Panc1 (cell line): ENCODE results near the gene GRIN3B. TPM values are rescaled to one million over a fixed set of nuclear protein-coding genes. Genes with fewer than 3 reads are reported as not detected.
A peak's percentile ranks its signal among the peaks of the same experiment; 100 is the strongest.

ENCODE experiments used
- ATAC-seq: fragments of 200-7000 bp; cut with Tn5 transposase; 2 replicates; pipeline ENCODE4 v1.9.1; 2020; ENCODE audit warnings: mild to moderate bottlenecking, moderate library complexity
- BruUV-seq: library from RNA; stranded (reverse); fragments of 400-500 nt; replicated peaks from 2 replicates; lab custom pipeline; 2021; lab: Mats Ljungman, UMichigan
- CTCF ChIA-PET: fragments of 300-600 bp; sonication (Branson Sonifier 250); formaldehyde crosslinking; loops from one replicate; lab custom pipeline; 2022; ENCODE audit warnings: antibody characterized with exemption; lab: Charles Lee
- POLR2A ChIA-PET: fragments of 300-600 bp; sonication (Branson Sonifier 250); formaldehyde crosslinking; loops from one replicate; lab custom pipeline; 2022; ENCODE audit warnings: antibody characterized with exemption; lab: Charles Lee
- DNase-seq: peaks from one replicate; pipeline ENCODE4 v3.0.0-alpha.2; 2010; ENCODE audit warnings: low read depth, low spot score
- H3K27ac ChIP-seq: 2 replicates; pipeline ENCODE4 v1.5.1; 2011; ENCODE audit warnings: mild to moderate bottlenecking, low read length, inconsistent platforms
- H3K27me3 ChIP-seq: fragments of 200-500 bp; sonication (Bioruptor generic); 2 replicates; pipeline ENCODE4 v1.6.0; 2014; ENCODE audit warnings: low read length, inconsistent platforms; ENCODE audit not compliant: control insufficient read depth, insufficient read depth
- H3K36me3 ChIP-seq: fragments of 200-500 bp; sonication (Bioruptor generic); 2 replicates; pipeline ENCODE4 v1.5.1; 2014; ENCODE audit warnings: inconsistent platforms, mild to moderate bottlenecking, low read length, moderate library complexity; ENCODE audit not compliant: control insufficient read depth, insufficient read depth
- H3K4me1 ChIP-seq: 2 replicates; pipeline ENCODE4 v1.5.1; 2011; ENCODE audit warnings: inconsistent platforms, mild to moderate bottlenecking, low read length, moderate library complexity; ENCODE audit not compliant: control insufficient read depth, insufficient read depth
- H3K4me3 ChIP-seq, 2 experiments: 2 replicates each; pipeline ENCODE4 v1.5.1; 2011 to 2012; ENCODE audit warnings: low read depth in 2 of 2, low read length in 2 of 2, mild to moderate bottlenecking in 2 of 2, inconsistent platforms in 1 of 2, moderate library complexity in 1 of 2
- H3K9me3 ChIP-seq: fragments of 200-500 bp; sonication (Bioruptor generic); 2 replicates; pipeline ENCODE4 v1.5.1; 2014; ENCODE audit warnings: low read depth, mild to moderate bottlenecking, inconsistent platforms, low read length, moderate library complexity; ENCODE audit not compliant: control insufficient read depth, insufficient read depth
- POLR2AphosphoS5 ChIP-seq: IDR thresholded peaks from 2 replicates; pipeline ENCODE4 v1.6.1; 2012; ENCODE audit warnings: mild to moderate bottlenecking, low read depth, low read length, moderate library complexity
- SIN3A ChIP-seq: IDR thresholded peaks from 2 replicates; pipeline ENCODE4 v1.6.1; 2012; ENCODE audit warnings: low read depth, mild to moderate bottlenecking, low read length, moderate library complexity, borderline replicate concordance; ENCODE audit not compliant: insufficient read depth
- TCF7L2 ChIP-seq: IDR thresholded peaks from 2 replicates; pipeline ENCODE4 v1.6.1; 2011; ENCODE audit warnings: mild to moderate bottlenecking, low read depth, low read length, inconsistent platforms
- in situ Hi-C: cut with HindIII; loops from 2 replicates; pipeline ENCODE4 v1.10.0; 2016; ENCODE audit warnings: low sequenced_read_pairs, low pct_unique_long_range_greater_than_20kb
- intact Hi-C: fragments of 100-400 bp; cut with micrococcal nuclease; formaldehyde crosslinking; loops from one replicate; pipeline ENCODE4 v1.10.0; 2022; ENCODE audit not compliant: unreplicated experiment
- total RNA-seq: library from RNA; stranded (reverse); gene quantifications from one replicate; pipeline ENCODE4 v1.2.1, GENCODE V29; 2021; ENCODE audit not compliant: unreplicated experiment
- TF ChIP-seq, protein P1 (sequence below), 2 experiments: IDR thresholded peaks; 2 replicates each; pipeline ENCODE4 v1.6.1; 2011 to 2012; ENCODE audit warnings: low read depth in 2 of 2, control low read depth in 1 of 2, low read length in 1 of 2, mild to moderate bottlenecking in 1 of 2, moderate library complexity in 1 of 2; ENCODE audit not compliant: insufficient read depth in 1 of 2
- TF ChIP-seq, protein P2 (sequence below): fragments of 450-650 bp; IDR thresholded peaks from 2 replicates; pipeline ENCODE4 v1.5.1; 2017; ENCODE audit warnings: mild to moderate bottlenecking

GRIN3B gene
- total RNA-seq, 1 experiment from 2014 or later: 4.6 TPM

DNA sequence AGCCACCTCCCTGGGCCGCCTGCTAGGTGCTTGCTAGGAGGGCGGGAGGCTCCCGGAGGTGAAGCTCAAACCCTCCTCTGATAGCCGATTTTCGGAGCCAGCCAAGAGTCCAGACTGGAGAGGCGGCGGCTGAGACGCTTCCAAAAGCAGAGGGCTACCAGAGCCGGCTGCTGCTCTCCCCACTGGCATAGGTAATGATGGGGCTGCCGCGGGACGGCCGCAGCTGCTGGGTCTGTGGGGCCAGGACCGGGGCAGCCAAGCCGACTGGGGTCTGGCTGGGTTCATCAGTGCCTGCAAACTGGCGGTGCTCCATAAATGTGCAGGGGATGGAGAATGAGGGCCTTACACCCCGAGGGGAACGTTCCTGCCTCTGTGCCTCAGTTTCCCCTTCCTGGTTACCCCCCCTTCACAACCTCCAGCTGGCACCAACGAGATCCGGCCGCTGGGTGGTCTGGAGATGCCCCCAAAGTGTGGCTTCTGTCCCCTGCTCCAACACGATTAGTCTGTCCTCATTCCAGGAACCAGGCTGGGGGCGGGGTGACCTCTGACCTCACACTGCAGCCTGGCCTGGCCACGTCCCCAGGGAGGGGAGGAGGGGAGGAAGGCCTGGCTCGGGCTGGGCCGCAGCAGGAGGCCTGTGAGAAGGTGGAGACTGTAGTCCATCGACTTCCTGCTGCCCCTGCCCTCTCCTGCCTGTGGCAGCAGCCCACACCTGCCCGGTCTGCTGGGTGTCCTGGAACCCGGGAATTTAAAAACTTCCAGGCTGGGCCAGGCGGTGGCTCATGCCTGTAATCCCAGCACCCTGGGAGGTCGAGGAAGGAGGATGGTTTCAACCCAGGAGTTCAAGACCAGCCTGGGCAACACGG lies 19.9 kb upstream of the GRIN3B start:
- intact Hi-C loops (no loop called here), in situ Hi-C loops (no loop called here)
- no peaks in the 10 kb centered on the region for H3K9me3 ChIP-seq
- TF ChIP-seq SIN3A (no peak), POLR2AphosphoS5 (no peak), TCF7L2 (no peak)
- TF ChIP-seq, protein P1, sequence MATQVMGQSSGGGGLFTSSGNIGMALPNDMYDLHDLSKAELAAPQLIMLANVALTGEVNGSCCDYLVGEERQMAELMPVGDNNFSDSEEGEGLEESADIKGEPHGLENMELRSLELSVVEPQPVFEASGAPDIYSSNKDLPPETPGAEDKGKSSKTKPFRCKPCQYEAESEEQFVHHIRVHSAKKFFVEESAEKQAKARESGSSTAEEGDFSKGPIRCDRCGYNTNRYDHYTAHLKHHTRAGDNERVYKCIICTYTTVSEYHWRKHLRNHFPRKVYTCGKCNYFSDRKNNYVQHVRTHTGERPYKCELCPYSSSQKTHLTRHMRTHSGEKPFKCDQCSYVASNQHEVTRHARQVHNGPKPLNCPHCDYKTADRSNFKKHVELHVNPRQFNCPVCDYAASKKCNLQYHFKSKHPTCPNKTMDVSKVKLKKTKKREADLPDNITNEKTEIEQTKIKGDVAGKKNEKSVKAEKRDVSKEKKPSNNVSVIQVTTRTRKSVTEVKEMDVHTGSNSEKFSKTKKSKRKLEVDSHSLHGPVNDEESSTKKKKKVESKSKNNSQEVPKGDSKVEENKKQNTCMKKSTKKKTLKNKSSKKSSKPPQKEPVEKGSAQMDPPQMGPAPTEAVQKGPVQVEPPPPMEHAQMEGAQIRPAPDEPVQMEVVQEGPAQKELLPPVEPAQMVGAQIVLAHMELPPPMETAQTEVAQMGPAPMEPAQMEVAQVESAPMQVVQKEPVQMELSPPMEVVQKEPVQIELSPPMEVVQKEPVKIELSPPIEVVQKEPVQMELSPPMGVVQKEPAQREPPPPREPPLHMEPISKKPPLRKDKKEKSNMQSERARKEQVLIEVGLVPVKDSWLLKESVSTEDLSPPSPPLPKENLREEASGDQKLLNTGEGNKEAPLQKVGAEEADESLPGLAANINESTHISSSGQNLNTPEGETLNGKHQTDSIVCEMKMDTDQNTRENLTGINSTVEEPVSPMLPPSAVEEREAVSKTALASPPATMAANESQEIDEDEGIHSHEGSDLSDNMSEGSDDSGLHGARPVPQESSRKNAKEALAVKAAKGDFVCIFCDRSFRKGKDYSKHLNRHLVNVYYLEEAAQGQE (IDR thresholded peaks at IDR 0.05; ENCODE audit: insufficient read depth in 1 of 2, low read depth in 2 of 2, low read length in 1 of 2): no peak
- TF ChIP-seq, protein P2, sequence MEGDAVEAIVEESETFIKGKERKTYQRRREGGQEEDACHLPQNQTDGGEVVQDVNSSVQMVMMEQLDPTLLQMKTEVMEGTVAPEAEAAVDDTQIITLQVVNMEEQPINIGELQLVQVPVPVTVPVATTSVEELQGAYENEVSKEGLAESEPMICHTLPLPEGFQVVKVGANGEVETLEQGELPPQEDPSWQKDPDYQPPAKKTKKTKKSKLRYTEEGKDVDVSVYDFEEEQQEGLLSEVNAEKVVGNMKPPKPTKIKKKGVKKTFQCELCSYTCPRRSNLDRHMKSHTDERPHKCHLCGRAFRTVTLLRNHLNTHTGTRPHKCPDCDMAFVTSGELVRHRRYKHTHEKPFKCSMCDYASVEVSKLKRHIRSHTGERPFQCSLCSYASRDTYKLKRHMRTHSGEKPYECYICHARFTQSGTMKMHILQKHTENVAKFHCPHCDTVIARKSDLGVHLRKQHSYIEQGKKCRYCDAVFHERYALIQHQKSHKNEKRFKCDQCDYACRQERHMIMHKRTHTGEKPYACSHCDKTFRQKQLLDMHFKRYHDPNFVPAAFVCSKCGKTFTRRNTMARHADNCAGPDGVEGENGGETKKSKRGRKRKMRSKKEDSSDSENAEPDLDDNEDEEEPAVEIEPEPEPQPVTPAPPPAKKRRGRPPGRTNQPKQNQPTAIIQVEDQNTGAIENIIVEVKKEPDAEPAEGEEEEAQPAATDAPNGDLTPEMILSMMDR: no peak
- H3K36me3 ChIP-seq: peaks cover 4% of the 10 kb centered on the region; the same call in 1 of the 2 replicates
- H3K27ac ChIP-seq: no peak overlapping the region
- DNase-seq: no peak
- H3K4me3 ChIP-seq: no peak overlapping the region
- CTCF ChIA-PET: no interaction called here
- ATAC-seq: 0 out of 2 replicates have a peak, but pooled peaks have one; percentile 31
- POLR2A ChIA-PET: no interaction called here
- no peaks in the 10 kb centered on the region for H3K27me3 ChIP-seq
- peaks cover 11% of the 10 kb centered on the region for H3K4me1 ChIP-seq
- BruUV-seq: no TSS peak

DNA sequence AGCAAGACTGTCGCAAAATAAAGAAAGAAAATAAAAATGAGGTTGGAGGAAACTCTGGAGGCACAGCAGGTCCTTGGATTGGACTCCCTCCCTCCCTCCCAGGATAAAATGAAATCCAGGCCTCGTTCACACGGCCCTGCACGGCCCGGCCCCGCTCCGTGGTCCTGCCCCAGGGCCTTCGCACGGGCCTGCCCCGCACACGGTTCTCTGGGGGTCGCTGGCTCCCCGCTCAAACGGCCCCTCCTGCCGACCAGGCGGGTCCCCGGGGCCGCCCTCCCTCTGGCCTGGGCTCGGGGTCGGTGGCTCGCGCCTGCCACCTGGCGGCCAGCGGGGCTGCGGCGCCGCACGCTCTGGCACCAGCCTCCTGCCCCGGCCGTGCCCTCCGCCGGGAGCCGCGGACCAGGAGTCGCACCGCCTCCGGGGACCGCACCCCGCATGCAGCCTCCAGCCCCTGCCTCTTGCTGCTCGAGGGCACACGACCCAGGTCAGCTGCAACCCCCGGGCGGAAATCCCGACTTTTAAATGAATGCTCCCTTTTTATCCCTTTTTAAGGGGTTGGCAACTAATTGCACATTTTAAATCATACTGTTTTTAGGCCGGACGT lies 17.6 kb upstream of the GRIN3B start:
- ChIA-PET CTCF (no interaction called here), POLR2A (no interaction called here)

More for the DNA sequence above, 17.6 kb upstream of the GRIN3B start:
- peaks cover 11% of the 10 kb centered on the region for H3K4me1 ChIP-seq
- TF ChIP-seq, protein P2: peak; percentile 93
- no peak for TF ChIP-seq TCF7L2
- peaks cover 4% of the 10 kb centered on the region; the same call in 1 of the 2 replicates for H3K36me3 ChIP-seq
- H3K27ac ChIP-seq: peak overlapping the region; percentile 46
- intact Hi-C loops: loop anchor here (2.0 kb wide), 1 partner anchor 60 kb away; no protein-coding TSS in a partner anchor
- ATAC-seq: peak; percentile 87
- DNase-seq: no peak
- peak overlapping the region; percentile 29 to 41 for H3K4me3 ChIP-seq
- H3K9me3 ChIP-seq: no peaks in the 10 kb centered on the region
- H3K27me3 ChIP-seq: no peaks in the 10 kb centered on the region
- no TSS peak for BruUV-seq
- in situ Hi-C loops: no loop called here
